HG02870 (cell line): ENCODE measurements around the gene ANKRD11.
"Not testable (repeated sequence)": the region's sequence is repeated elsewhere in the genome, so short reads cannot be mapped to it uniquely, and the experiment has no call there.

Experiments used
- ATAC-seq: cut with Tn5 transposase; IDR thresholded peaks from one replicate; pipeline ENCODE4 v1.9.1; 2021; ENCODE audit warnings: mild to moderate bottlenecking, moderate library complexity; ENCODE audit not compliant: unreplicated experiment

ANKRD11 gene

GRCh38 chr16:89306457-89307420 lies 183.6 kb downstream of the ANKRD11 start:
- not testable (repeated sequence) for ATAC-seq

- ATAC-seq: no peak
These were observed 185.2 kb downstream of the ANKRD11 start for GRCh38 chr16:89304941-89305705.

- no peak for ATAC-seq
These were observed 186.0 kb downstream of the ANKRD11 start for GRCh38 chr16:89304181-89304851.

GRCh38 chr16:89303617-89304016 lies 186.7 kb downstream of the ANKRD11 start:
- no peak for ATAC-seq

- no peak for ATAC-seq
These were observed 189.4 kb downstream of the ANKRD11 start for GRCh38 chr16:89300976-89301360.

- no peak for ATAC-seq
These were observed 189.9 kb downstream of the ANKRD11 start for GRCh38 chr16:89300311-89300975.

- ATAC-seq: not testable (repeated sequence)
These were observed 190.8 kb downstream of the ANKRD11 start for GRCh38 chr16:89299357-89300111.

GRCh38 chr16:89298623-89299225 lies 191.6 kb downstream of the ANKRD11 start:
- no peak for ATAC-seq

GRCh38 chr16:89297910-89298545 lies 192.3 kb downstream of the ANKRD11 start:
- ATAC-seq: no peak

- ATAC-seq: no peak
These were observed 193.0 kb downstream of the ANKRD11 start for GRCh38 chr16:89297156-89297874.

GRCh38 chr16:89295915-89296314 lies 194.4 kb downstream of the ANKRD11 start:
- ATAC-seq: no peak

GRCh38 chr16:89295071-89295900 lies 195.1 kb downstream of the ANKRD11 start:
- no peak for ATAC-seq

GRCh38 chr16:89294486-89294885 lies 195.9 kb downstream of the ANKRD11 start:
- ATAC-seq: no peak

GRCh38 chr16:89293276-89294143 lies 196.9 kb downstream of the ANKRD11 start:
- ATAC-seq: no peak

- ATAC-seq: no peak
These were observed 197.8 kb downstream of the ANKRD11 start for GRCh38 chr16:89292443-89293078.

- no peak for ATAC-seq
These were observed 198.6 kb downstream of the ANKRD11 start for GRCh38 chr16:89291776-89292175.
